ENCODE measurements around the gene PPT2. TPM values are rescaled to one million over a fixed set of nuclear protein-coding genes. Genes with fewer than 3 reads are reported as not detected.
A peak's percentile ranks its signal among the peaks of the same experiment; 100 is the strongest.

PPT2 gene
- total RNA-seq, 6 donors from 2014 or later: 7.0 to 64.8 (median 16.8) TPM

DNA sequence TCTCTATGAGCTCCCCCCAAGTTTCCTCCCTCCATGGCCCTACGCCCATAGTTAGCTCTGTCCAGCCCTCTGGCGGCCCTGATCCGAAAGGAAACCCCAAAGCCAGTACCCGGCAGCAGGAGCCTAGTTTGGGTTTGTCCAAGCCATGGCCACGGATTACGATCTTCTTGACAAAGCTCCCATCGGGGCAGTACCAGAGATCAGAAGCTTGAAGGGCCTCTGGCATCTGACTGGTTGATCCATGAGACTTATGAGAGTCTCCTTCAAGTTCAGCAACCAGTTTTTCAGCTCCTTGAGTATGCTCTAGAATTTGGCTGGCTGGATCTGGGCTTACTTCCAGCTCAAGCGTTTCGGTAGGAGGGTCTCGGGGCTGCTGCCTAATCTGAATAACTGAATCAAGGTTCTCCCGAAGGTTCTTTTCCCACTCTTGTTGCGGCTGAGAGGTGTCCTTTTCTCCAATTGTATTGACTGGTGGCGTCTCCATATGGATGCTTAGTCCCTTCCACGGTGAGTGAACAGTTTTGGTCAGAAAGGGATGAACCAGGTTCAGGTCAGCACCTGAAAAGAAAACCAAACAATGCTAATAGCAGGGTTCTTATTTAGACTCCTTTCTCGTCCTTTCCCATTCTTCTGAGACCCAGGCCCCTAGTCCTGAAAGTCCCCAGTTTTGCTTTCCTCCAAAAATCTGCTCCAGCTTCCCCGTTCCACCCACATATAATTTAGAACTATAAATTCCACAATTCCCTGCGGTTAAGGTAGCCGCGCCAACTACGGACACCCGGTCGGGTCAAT, 24.4 kb upstream of the PPT2 start:
- DNase-seq (no peak), ATAC-seq (ENCODE audit: low FRiP score in 2 of 2) (peak; percentile 57 to 65)
- TF ChIP-seq POLR2A (IDR thresholded peaks at IDR 0.05): no peak
- TF ChIP-seq, protein P1, sequence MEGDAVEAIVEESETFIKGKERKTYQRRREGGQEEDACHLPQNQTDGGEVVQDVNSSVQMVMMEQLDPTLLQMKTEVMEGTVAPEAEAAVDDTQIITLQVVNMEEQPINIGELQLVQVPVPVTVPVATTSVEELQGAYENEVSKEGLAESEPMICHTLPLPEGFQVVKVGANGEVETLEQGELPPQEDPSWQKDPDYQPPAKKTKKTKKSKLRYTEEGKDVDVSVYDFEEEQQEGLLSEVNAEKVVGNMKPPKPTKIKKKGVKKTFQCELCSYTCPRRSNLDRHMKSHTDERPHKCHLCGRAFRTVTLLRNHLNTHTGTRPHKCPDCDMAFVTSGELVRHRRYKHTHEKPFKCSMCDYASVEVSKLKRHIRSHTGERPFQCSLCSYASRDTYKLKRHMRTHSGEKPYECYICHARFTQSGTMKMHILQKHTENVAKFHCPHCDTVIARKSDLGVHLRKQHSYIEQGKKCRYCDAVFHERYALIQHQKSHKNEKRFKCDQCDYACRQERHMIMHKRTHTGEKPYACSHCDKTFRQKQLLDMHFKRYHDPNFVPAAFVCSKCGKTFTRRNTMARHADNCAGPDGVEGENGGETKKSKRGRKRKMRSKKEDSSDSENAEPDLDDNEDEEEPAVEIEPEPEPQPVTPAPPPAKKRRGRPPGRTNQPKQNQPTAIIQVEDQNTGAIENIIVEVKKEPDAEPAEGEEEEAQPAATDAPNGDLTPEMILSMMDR (IDR thresholded peaks at IDR 0.05): no peak
- no peak for TF ChIP-seq EP300 (IDR thresholded peaks at IDR 0.05)
- peak overlapping the region; percentile 23 to 73 (median 64) for H3K4me3 ChIP-seq
- H3K9me3 ChIP-seq: no peaks in the 10 kb centered on the region
- 24 to 35% methylated on average over 19 to 22 of the region's 22 CpGs for WGBS, 2 donors
- H3K36me3 ChIP-seq: peaks cover 10 to 26% (median 20%) of the 10 kb centered on the region in 4 donors
- H3K27ac ChIP-seq: peak overlapping the region; percentile 81 to 94 (median 86)
- no peaks in the 10 kb centered on the region for H3K27me3 ChIP-seq
- peaks cover 26 to 42% (median 28%) of the 10 kb centered on the region in 4 donors for H3K4me1 ChIP-seq

DNA sequence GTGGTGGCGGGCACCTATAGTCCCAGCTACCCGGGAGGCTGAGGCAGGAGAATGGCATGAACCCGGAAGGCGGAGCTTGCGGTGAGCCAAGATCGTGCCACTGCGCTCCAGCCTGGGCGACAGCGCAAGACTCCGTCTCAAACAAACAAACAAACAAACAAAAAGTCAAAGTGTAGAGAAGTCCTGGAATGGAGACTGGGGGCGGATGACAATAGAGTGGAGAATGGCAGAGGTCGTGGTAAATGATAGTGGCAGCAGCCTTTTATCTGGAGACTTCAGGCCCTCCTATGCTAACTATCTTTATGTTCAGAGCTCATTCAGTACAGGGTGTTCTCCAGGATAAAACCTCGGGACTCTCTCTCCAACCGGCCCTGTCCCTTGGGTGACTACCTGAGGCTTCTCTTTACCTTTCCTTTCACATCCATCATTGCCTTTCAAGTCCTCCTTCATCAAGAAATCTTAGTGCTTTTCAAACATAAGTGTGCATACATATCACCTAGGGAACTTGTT, 22.4 kb upstream of the PPT2 start:
- DNase-seq (no peak), ATAC-seq (ENCODE audit: low FRiP score in 2 of 2) (no peak)

DNA sequence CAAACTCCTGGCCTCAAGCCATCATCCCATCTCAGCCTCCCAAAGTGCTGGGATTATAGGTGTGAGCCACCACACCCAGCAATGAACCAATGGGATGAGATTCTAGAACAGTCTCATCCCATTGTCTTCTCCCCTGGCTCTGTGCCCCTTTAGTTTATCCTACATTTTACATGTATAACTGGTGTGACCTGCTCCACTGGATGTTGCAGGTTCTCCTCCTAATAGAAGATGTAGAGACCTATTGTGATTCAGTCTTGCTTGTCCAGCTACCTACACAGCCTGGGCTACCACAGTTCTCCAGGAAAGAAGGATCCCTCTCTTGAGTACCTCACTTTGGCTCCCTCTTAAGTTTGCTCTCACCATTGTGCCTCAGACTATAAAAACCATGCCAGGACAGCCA, 21.8 kb upstream of the PPT2 start:
- Histone ChIP-seq H3K9me3 (no peaks in the 10 kb centered on the region), H3K36me3 (no peaks in the 10 kb centered on the region), H3K4me3 (no peak overlapping the region), H3K4me1 (peaks cover 18 to 28% (median 21%) of the 10 kb centered on the region in 4 donors), H3K27me3 (no peaks in the 10 kb centered on the region), H3K27ac (no peak overlapping the region)
- TF ChIP-seq EP300 (IDR thresholded peaks at IDR 0.05) (no peak), POLR2AphosphoS5 (IDR thresholded peaks at IDR 0.05) (no peak), POLR2A (IDR thresholded peaks at IDR 0.05) (no peak)
- TF ChIP-seq, protein P1 (IDR thresholded peaks at IDR 0.05): no peak
- ATAC-seq (ENCODE audit: low FRiP score in 2 of 2) (no peak), DNase-seq (no peak)

More for the DNA sequence above, 22.4 kb upstream of the PPT2 start:
- H3K4me3 ChIP-seq: no peak overlapping the region
- no peaks in the 10 kb centered on the region for H3K9me3 ChIP-seq
- H3K4me1 ChIP-seq: peaks cover 25 to 34% (median 26%) of the 10 kb centered on the region in 4 donors
- peaks cover 0 to 6% (median under 1%) of the 10 kb centered on the region in 4 donors for H3K36me3 ChIP-seq
- H3K27me3 ChIP-seq: no peaks in the 10 kb centered on the region
- 88 to 89% methylated on average over 14 of the region's 14 CpGs for WGBS, 2 donors
- TF ChIP-seq, protein P1 (IDR thresholded peaks at IDR 0.05): no peak
- TF ChIP-seq EP300 (IDR thresholded peaks at IDR 0.05): no peak
- TF ChIP-seq POLR2A (IDR thresholded peaks at IDR 0.05): no peak
- TF ChIP-seq POLR2AphosphoS5 (IDR thresholded peaks at IDR 0.05): no peak
- no peak overlapping the region for H3K27ac ChIP-seq

DNA sequence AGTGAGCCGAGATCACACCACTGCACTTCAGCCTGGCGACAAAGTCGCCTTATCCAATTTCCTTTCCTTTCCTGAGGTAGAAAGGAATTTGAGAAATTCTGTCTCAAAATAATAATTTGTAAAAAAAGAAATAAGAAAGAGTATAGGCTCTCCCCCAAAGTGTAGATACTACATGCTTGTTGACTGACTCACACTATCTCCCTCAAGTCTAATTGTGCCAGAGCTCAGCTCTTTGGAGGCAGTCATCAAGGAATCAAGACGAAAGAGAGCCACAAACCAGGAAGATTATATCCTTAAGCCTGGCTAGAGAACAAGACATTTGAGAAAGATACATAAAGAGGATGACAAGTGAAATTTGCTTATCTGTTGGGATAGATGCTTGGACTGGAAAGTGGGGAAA, 20.2 kb upstream of the PPT2 start:
- ATAC-seq (ENCODE audit: low FRiP score in 2 of 2): no peak
- TF ChIP-seq, protein P1 (IDR thresholded peaks at IDR 0.05): no peak
- no peak for TF ChIP-seq POLR2AphosphoS5 (IDR thresholded peaks at IDR 0.05)
- TF ChIP-seq POLR2A (IDR thresholded peaks at IDR 0.05): no peak
- no peak for TF ChIP-seq EP300 (IDR thresholded peaks at IDR 0.05)

More for the DNA sequence above, 20.2 kb upstream of the PPT2 start:
- Histone ChIP-seq H3K27ac (no peak overlapping the region), H3K4me1 (peaks cover 9 to 17% (median 12%) of the 10 kb centered on the region in 4 donors), H3K27me3 (no peaks in the 10 kb centered on the region), H3K36me3 (no peaks in the 10 kb centered on the region), H3K4me3 (no peak overlapping the region), H3K9me3 (no peaks in the 10 kb centered on the region)
- DNase-seq: no peak
- WGBS, 2 donors: 83 to 89% methylated on average over 4 of the region's 4 CpGs
